H1 (cell line): ENCODE results near the gene ITPR3. TPM values are rescaled to one million over a fixed set of nuclear protein-coding genes. Genes with fewer than 3 reads are reported as not detected.

Experiments used
- RXRA ChIP-seq: IDR thresholded peaks from 2 replicates; pipeline ENCODE4 v1.6.1; 2011; ENCODE audit warnings: low read depth, mild to moderate bottlenecking, low read length, moderate library complexity; ENCODE audit not compliant: insufficient read depth
- polyA plus RNA-seq, 7 experiments: library from polyadenylated mRNA; depleted of rRNA in 3 of 7; stranded (reverse) in 5 of 7; unstranded in 2 of 7; fragments of >200 nt in 5 of 7; fragments of 200-250 nt in 2 of 7; gene quantifications; 1 replicate in 5 of 7; 2 replicates in 1 of 7; 4 replicates in 1 of 7; pipeline versions ENCODE4 v1.2.1 to v1.2.3, GENCODE V29; 2011 to 2013; ENCODE audit warnings: missing spikeins in 2 of 7, mixed read lengths in 2 of 7
- total RNA-seq: library from RNA; stranded (reverse); fragmentation: NEBNext Ultra II Directional; extraction: Animal tissue kit (Norgen Biotek cat#: 25700); gene quantifications from 2 replicates; pipeline ENCODE4 v1.2.1, GENCODE V29; 2021

ITPR3 gene
- total and polyA plus RNA-seq, 2 of the 8 experiments (the other 6 are each of a cell fraction or from before 2014, with no cell fraction given), result 29.1 to 45.7 TPM

GRCh38 chr6:33571637-33572316, 49.3 kb upstream of the ITPR3 start (continued):
- TF ChIP-seq RXRA, result no peak
- TF ChIP-seq, all 59 proteins: peak for 0
